Thyroid gland (tissue), 4 donors: ENCODE data around the gene ACAP1. TPM values are rescaled to one million over a fixed set of nuclear protein-coding genes. Genes with fewer than 3 reads are reported as not detected.
A peak's percentile ranks its signal among the peaks of the same experiment; 100 is the strongest.

Experiments
- DNase-seq, 2 donors: peaks; one replicate each; pipeline ENCODE4 v3.0.0-alpha.2; 2019
- H3K27ac ChIP-seq, 3 donors: fragments of 200-600 bp; sonication (generic); 1 replicate in 2 of 3; 2 replicates in 1 of 3; pipeline ENCODE4 v1.5.1; 2016 to 2019; ENCODE audit warnings: mild to moderate bottlenecking in 1 of 3, moderate library complexity in 1 of 3
- H3K27me3 ChIP-seq: fragments of 200-600 bp; sonication (generic); one replicate; pipeline ENCODE4 v1.5.1; 2019
- H3K36me3 ChIP-seq, 2 donors: fragments of 200-600 bp; sonication (generic); one replicate each; pipeline ENCODE4 v1.5.1; 2016 to 2019
- H3K4me1 ChIP-seq, 2 donors: fragments of 200-600 bp; sonication (generic); one replicate each; pipeline ENCODE4 v1.5.1; 2017 to 2019
- H3K4me3 ChIP-seq, 3 donors: fragments of 200-600 bp; sonication (generic); replicated peaks in 1 of 3; 1 replicate in 2 of 3; 2 replicates in 1 of 3; pipeline ENCODE4 v1.5.1; 2016; ENCODE audit warnings: mild to moderate bottlenecking in 1 of 3
- H3K9me3 ChIP-seq: fragments of 200-600 bp; sonication (generic); one replicate; pipeline ENCODE4 v1.5.1; 2017
- CTCF ChIP-seq, 6 experiments: fragments of 200-600 bp in 3 of 6; fragments of 450-650 bp in 3 of 6; sonication (generic) in 3 of 6; IDR thresholded peaks; one replicate each; pipeline ENCODE4 v1.5.1; 2016 to 2019; ENCODE audit warnings: antibody characterized with exemption in 6 of 6, mild to moderate bottlenecking in 2 of 6, inconsistent platforms in 1 of 6, moderate library complexity in 1 of 6
- POLR2A ChIP-seq, 2 donors: fragments of 450-650 bp; IDR thresholded peaks; one replicate each; pipeline ENCODE4 v1.6.1; 2017; ENCODE audit warnings: antibody characterized with exemption in 2 of 2, mild to moderate bottlenecking in 2 of 2, moderate library complexity in 1 of 2
- WGBS, 2 donors: methylation state at CpG; one replicate each; pipeline ENCODE4 v1.1.5; 2017; 5-methylcytosine and 5-hydroxymethylcytosine counted together
- intact Hi-C: fragments of 100-400 bp; cut with DNase I; formaldehyde crosslinking; loops from one replicate; pipeline ENCODE4 v1.15.1; 2023
- total RNA-seq, 4 donors: library from RNA; depleted of rRNA; stranded (reverse); fragments of >200 nt; gene quantifications; one replicate each; pipeline ENCODE4 v1.2.3, GENCODE V29; 2016

Gene ACAP1
- total RNA-seq, 4 donors from 2014 or later = 0.89 to 7.1 (median 3.8) TPM

GRCh38 chr17:7292194-7292593 lies 44.1 kb upstream of the ACAP1 start:
- 59 to 68% methylated on average over 2 of the region's 2 CpGs for WGBS, 2 donors
- peak; percentile 31 to 37 for DNase-seq
- Histone ChIP-seq H3K36me3 (no peaks in the 10 kb centered on the region), H3K9me3 (no peaks in the 10 kb centered on the region), H3K27ac (no peak overlapping the region), H3K4me3 (no peak overlapping the region), H3K4me1 (peaks cover 8 to 36% of the 10 kb centered on the region in 2 donors), H3K27me3 (no peaks in the 10 kb centered on the region)
- intact Hi-C loops = no loop called here
- TF ChIP-seq POLR2A (IDR thresholded peaks at IDR 0.05) (no peak), CTCF (IDR thresholded peaks at IDR 0.05) (no peak)

GRCh38 chr17:7292729-7293128 lies 43.6 kb upstream of the ACAP1 start:
- no peaks in the 10 kb centered on the region for H3K36me3 ChIP-seq
- TF ChIP-seq POLR2A (IDR thresholded peaks at IDR 0.05) (no peak), CTCF (IDR thresholded peaks at IDR 0.05) (no peak)
- peak; percentile 28 to 53 for DNase-seq
- no peak overlapping the region for H3K27ac ChIP-seq
- 18 to 20% methylated on average over 6 of the region's 6 CpGs for WGBS, 2 donors
- no peak overlapping the region for H3K4me3 ChIP-seq
- no peaks in the 10 kb centered on the region for H3K9me3 ChIP-seq
- H3K4me1 ChIP-seq = peaks cover 8 to 36% of the 10 kb centered on the region in 2 donors
- intact Hi-C loops = no loop called here
- H3K27me3 ChIP-seq = no peaks in the 10 kb centered on the region

GRCh38 chr17:7293159-7293558 lies 43.2 kb upstream of the ACAP1 start:
- H3K27me3 ChIP-seq = no peaks in the 10 kb centered on the region
- no peak for TF ChIP-seq CTCF (IDR thresholded peaks at IDR 0.05)
- no peak for TF ChIP-seq POLR2A (IDR thresholded peaks at IDR 0.05)
- no peak for DNase-seq
- intact Hi-C loops = no loop called here
- H3K27ac ChIP-seq = no peak overlapping the region
- WGBS, 2 donors = 87 to 93% methylated on average over 11 of the region's 11 CpGs
- no peaks in the 10 kb centered on the region for H3K36me3 ChIP-seq
- no peaks in the 10 kb centered on the region for H3K9me3 ChIP-seq
- no peak overlapping the region for H3K4me3 ChIP-seq
- H3K4me1 ChIP-seq = peaks cover 8 to 36% of the 10 kb centered on the region in 2 donors

- DNase-seq = peak; percentile 64 to 80
- TF ChIP-seq POLR2A (IDR thresholded peaks at IDR 0.05) (no peak), CTCF (IDR thresholded peaks at IDR 0.05) (no peak)
- WGBS, 2 donors = 28 to 34% methylated on average over 12 to 15 of the region's 75 CpGs
- intact Hi-C loops = no loop called here
- Histone ChIP-seq H3K4me3 (peak overlapping the region in 1 of 3 donors; percentile 14), H3K27ac (no peak overlapping the region), H3K4me1 (peaks cover 8 to 36% of the 10 kb centered on the region in 2 donors), H3K27me3 (no peaks in the 10 kb centered on the region), H3K36me3 (no peaks in the 10 kb centered on the region), H3K9me3 (no peaks in the 10 kb centered on the region)
Measured at GRCh38 chr17:7293816-7294613, 42.3 kb upstream of the ACAP1 start.

GRCh38 chr17:7294614-7295153 lies 41.6 kb upstream of the ACAP1 start, which contains the start of gene YBX2:
Gene YBX2, minus strand, starts transcription at chr17:7294639. Its CDS starts 139 bp downstream, at chr17:7294500.
- WGBS, 2 donors = 2 to 6% methylated on average over 12 to 28 of the region's 57 CpGs
- H3K9me3 ChIP-seq = no peaks in the 10 kb centered on the region
- peak; percentile 70 to 80 for DNase-seq
- no peak for TF ChIP-seq CTCF (IDR thresholded peaks at IDR 0.05)
- TF ChIP-seq POLR2A (IDR thresholded peaks at IDR 0.05) = no peak
- H3K4me1 ChIP-seq = peaks cover 8 to 36% of the 10 kb centered on the region in 2 donors
- no peaks in the 10 kb centered on the region for H3K36me3 ChIP-seq
- H3K27me3 ChIP-seq = no peaks in the 10 kb centered on the region
- intact Hi-C loops = loop anchor here (5.0 kb wide), 1 partner anchor 252 kb away; the partner anchor contains the start of gene SLC16A11
- H3K27ac ChIP-seq = no peak within 1 kb of the TSS
- peak within 1 kb of the TSS in 1 of 3 donors; percentile 14 for H3K4me3 ChIP-seq
